GM21515 (cell line): ENCODE results near the gene UBE2M.
"Not testable (repeated sequence)": the region's sequence is repeated elsewhere in the genome, so short reads cannot be mapped to it uniquely, and the experiment has no call there.

Experiments
- ATAC-seq: cut with Tn5 transposase; IDR thresholded peaks from one replicate; pipeline ENCODE4 v1.9.1; 2021; ENCODE audit not compliant: unreplicated experiment

UBE2M gene

GRCh38 chr19:58558066-58558622, at the start of gene UBE2M:
Gene UBE2M, minus strand, starts transcription at chr19:58558611. Its CDS starts 230 bp downstream, at chr19:58558381.
- peak; percentile 0 for ATAC-seq

- not testable (repeated sequence) for ATAC-seq
These were observed 48.8 kb upstream of the UBE2M start for GRCh38 chr19:58607213-58607612.

GRCh38 chr19:58606251-58606896, 48.0 kb upstream of the UBE2M start:
- ATAC-seq, result not testable (repeated sequence)

GRCh38 chr19:58586133-58586765, 27.8 kb upstream of the UBE2M start:
- ATAC-seq, result no peak

- ATAC-seq, result no peak
These were observed 27.2 kb upstream of the UBE2M start for GRCh38 chr19:58585442-58586132.

GRCh38 chr19:58584498-58585441, 26.4 kb upstream of the UBE2M start:
- ATAC-seq, result no peak

GRCh38 chr19:58582985-58583384, 24.6 kb upstream of the UBE2M start:
- ATAC-seq, result no peak

- no peak for ATAC-seq
These were observed 23.1 kb upstream of the UBE2M start for GRCh38 chr19:58581227-58582141.

- ATAC-seq, result no peak
These were observed 21.2 kb upstream of the UBE2M start for GRCh38 chr19:58579473-58580142.

- ATAC-seq, result no peak
These were observed 19.9 kb upstream of the UBE2M start for GRCh38 chr19:58578012-58578925.

GRCh38 chr19:58577581-58577980, 19.2 kb upstream of the UBE2M start:
- not testable (repeated sequence) for ATAC-seq

- ATAC-seq, result peak; percentile 35
These were observed 17.0 kb upstream of the UBE2M start for GRCh38 chr19:58575183-58576041.

- ATAC-seq, result no peak
These were observed 15.3 kb upstream of the UBE2M start for GRCh38 chr19:58573658-58574164.

GRCh38 chr19:58572818-58573657, 14.6 kb upstream of the UBE2M start, which contains the start of gene MZF1:
Gene MZF1, minus strand, starts transcription at chr19:58573335. Its CDS starts 1,946 bp downstream, at chr19:58571389.
- ATAC-seq, result peak; percentile 53

- ATAC-seq, result no peak
These were observed 13.8 kb upstream of the UBE2M start for GRCh38 chr19:58572026-58572817.
